ENCODE measurements around the gene CEP85.

DNA sequence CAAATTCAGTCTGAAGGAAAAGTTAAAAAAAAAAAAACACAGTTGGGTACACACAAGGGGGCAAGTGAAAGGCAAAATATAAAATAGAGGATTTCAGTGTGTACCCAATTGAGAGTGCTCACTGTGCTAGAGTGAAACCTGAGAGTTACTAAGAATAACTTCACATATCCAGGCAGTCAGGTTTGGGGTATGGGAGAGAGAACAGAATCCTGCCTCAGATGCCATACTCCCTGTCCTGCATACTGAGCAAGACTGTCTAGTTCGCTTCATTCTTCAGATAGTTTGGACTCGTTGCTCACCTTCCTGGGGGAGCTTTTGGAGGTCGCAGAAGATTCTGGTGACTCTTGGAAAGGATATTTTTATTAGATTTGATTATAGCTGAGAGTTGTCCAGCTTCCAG lies 20.4 kb downstream of the CEP85 start:
- no peak for TF ChIP-seq FOXP2 (optimal IDR thresholded peaks at IDR 0.05; ENCODE audit: borderline replicate concordance, extremely low read depth, extremely low read length, insufficient read depth)
- no peak for TF ChIP-seq TAF1 (IDR thresholded peaks at IDR 0.05; ENCODE audit: borderline replicate concordance, insufficient read depth, low read length)
- TF ChIP-seq, protein P1, sequence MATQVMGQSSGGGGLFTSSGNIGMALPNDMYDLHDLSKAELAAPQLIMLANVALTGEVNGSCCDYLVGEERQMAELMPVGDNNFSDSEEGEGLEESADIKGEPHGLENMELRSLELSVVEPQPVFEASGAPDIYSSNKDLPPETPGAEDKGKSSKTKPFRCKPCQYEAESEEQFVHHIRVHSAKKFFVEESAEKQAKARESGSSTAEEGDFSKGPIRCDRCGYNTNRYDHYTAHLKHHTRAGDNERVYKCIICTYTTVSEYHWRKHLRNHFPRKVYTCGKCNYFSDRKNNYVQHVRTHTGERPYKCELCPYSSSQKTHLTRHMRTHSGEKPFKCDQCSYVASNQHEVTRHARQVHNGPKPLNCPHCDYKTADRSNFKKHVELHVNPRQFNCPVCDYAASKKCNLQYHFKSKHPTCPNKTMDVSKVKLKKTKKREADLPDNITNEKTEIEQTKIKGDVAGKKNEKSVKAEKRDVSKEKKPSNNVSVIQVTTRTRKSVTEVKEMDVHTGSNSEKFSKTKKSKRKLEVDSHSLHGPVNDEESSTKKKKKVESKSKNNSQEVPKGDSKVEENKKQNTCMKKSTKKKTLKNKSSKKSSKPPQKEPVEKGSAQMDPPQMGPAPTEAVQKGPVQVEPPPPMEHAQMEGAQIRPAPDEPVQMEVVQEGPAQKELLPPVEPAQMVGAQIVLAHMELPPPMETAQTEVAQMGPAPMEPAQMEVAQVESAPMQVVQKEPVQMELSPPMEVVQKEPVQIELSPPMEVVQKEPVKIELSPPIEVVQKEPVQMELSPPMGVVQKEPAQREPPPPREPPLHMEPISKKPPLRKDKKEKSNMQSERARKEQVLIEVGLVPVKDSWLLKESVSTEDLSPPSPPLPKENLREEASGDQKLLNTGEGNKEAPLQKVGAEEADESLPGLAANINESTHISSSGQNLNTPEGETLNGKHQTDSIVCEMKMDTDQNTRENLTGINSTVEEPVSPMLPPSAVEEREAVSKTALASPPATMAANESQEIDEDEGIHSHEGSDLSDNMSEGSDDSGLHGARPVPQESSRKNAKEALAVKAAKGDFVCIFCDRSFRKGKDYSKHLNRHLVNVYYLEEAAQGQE (IDR thresholded peaks at IDR 0.05; ENCODE audit: insufficient read depth in 1 of 2, low read depth in 2 of 2, low read length in 2 of 2) = no peak
- TF ChIP-seq POLR2AphosphoS5 (IDR thresholded peaks at IDR 0.05; ENCODE audit: low read depth, low read length) = no peak
- TF ChIP-seq SIN3A (IDR thresholded peaks at IDR 0.05; ENCODE audit: borderline replicate concordance, insufficient read depth, low read length) = no peak

Measured in PFSK-1 (cell line).